HG03196 (cell line): ENCODE results near the gene LRP1.

Experiments
- ATAC-seq: cut with Tn5 transposase; IDR thresholded peaks from one replicate; pipeline ENCODE4 v1.9.1; 2021; ENCODE audit not compliant: unreplicated experiment

The LRP1 gene

DNA sequence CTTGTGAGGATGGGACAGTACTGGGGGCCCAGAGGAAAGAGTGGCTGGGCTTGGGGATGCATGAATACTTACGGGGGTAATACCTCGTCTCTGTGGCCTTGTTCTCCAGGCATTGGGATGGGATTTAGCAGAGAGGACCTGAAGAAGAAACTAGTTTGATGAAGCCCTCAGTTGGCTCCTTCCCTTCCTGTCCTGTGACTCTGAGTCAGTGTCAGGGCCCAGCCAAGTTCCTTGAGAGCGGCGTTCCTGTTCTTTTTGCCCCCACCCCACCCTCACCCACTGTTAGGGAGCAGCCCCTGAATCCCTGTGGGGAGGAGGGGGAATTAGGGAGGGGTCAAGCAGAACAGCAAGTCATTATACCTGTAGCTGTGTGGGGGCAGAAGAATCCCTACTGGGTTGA, 24.4 kb downstream of the LRP1 start:
- no peak for ATAC-seq

DNA sequence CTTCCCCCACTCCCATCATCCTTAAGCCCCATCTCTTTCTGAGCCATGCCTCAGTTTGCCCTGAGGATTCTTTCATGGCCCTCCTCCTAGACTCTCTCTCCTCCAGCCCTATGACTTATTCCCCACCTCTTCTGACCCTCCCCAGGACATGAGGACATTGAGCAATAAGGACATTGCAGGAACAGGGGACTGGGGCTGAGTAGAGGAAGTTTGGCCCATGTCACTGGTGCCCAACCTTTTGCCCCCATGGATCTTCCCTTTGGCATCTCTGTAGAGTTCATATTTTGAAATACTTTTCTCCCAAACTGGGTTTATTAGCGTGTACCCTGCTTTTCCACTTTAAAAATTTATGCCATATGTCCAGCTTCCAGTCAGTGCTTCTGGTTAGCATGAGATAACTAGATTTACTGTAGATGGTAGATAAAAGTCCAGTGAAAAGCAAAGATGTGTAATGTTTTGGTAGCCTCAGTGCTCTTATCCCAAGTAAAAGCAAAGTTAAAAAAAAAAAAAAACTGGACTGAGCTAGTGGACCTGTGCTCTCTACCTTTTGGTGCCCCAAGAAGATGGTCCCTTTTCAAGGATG, 25.2 kb downstream of the LRP1 start:
- ATAC-seq: no peak

DNA sequence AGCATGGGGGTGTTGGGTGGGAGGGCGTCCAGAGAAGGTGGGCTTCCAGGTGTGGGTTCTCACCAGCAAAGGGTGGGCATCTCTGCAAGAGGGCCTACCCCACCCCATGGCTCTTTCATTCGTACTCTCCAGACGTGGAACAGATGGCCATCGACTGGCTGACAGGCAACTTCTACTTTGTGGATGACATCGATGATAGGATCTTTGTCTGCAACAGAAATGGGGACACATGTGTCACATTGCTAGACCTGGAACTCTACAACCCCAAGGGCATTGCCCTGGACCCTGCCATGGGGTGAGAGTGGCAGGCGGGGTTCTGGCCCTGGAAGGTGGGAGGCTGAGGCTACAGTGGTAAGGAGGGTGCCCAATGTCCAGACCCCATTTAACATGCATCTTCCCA, 25.8 kb downstream of the LRP1 start:
- no peak for ATAC-seq

DNA sequence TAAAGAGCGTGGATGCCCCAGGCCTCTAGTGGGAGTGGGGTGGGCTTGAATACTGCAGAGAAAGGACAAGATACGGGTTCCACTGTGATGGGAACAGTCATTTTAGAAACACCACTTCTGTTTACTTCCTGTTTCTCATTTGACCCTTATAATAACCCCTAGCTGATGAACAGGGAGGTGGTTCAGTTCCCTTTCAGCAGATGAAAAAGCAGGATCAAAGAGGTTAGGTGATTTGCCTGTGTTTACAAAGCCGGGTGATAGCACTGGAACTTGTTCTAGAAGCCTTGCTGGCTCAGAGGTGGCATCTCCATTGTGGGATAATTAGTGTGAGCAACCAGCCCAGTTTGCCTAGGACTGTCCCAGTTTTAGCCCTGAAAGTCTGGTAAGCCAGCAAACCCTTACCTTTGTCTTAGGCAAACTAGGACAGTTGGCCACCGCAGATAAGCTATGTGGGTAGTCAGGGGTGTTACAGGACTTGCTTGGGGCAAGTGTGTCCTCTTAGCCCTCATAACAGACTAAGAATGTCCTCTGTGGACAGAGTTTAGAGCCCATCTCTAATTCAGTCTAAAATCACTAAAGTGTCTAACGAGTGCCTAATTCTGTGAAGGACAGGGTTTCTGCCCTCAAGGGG, 26.6 kb downstream of the LRP1 start:
- ATAC-seq: no peak

DNA sequence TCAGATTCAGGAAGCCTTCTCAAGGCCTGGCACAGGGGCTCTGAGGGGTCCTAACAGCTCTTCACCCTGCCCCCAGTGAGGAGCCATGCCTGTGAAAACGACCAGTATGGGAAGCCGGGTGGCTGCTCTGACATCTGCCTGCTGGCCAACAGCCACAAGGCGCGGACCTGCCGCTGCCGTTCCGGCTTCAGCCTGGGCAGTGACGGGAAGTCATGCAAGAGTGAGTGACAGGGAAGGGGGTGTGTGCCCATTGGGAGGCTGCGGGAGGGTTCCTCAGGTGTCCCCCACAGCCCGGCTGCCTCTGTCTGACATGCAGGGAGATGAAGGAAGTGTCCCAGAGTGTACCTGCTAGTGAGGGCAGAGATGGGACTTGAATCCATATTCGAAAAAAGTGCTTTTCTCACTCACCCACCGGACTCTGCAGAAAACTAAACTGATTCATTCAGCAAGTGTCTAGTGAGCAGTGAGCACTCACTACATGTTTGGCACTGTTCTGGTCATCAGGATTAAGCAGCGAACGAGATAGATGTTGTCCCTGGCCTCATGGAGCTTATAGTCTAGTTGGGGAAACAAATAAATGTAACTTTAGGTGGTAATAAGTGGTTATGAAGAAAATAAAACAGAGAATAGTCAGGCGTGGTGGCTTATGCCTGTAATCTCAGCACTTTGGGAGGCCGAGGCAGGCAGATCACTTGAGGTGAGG, 28.6 kb downstream of the LRP1 start:
- no peak for ATAC-seq

DNA sequence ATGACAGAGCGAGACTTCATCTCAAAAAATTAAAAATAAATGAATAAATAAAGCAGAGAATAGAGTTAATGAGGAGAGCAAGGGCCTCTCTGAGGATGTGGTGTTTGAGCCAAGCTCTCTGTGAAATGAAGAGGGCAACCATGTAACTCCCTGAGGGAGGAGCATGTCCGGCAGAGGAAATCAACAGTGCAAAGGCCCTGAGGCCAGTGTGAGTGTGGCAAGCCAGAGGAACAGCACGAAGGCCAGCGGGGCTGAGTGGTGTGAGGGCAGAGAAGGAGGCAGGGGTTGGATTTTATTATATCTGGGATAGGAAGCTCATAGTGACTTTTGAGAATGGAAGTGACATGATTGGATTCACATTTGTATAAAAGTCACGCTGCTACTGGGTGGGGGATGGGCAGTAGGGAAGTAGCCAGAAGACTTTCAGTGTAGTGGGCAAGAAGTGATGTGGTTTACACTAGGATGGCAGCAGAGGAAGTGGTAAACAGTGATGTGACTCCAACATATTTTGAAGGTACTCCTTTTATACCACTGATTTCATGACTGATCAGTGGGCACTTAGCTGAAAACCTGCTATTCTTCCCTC, 29.4 kb downstream of the LRP1 start:
- no peak for ATAC-seq

DNA sequence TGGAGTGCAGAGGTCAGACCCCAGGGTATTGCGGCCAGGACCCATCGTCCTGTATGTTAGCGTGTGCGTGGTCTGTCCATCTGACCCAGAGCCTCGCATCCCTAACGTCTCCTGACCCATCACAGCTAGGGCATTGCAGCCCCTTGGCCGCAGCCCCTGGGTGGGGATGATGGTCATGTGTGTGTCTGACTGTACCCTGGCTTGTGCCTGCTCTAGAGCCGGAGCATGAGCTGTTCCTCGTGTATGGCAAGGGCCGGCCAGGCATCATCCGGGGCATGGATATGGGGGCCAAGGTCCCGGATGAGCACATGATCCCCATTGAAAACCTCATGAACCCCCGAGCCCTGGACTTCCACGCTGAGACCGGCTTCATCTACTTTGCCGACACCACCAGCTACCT, 29.9 kb downstream of the LRP1 start:
- no peak for ATAC-seq

DNA sequence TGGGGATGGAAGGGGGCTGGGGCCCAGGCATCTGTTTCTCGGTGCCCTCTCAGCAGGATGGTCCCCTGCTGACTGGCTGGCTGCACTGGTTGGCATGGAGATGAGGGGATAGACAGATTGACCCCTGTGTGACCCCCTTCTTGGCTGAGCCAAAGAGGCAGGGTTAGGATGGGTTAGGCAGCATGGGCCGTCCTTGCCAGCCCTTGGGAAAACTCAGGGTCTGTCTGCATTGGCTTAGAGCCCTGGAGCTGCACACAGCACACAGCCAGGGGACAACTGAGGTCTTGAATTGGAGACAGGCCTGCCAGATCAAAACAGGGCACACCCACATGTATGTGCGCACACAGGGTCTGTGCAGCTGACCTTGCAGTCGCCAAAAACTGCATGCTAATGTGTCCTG, 30.4 kb downstream of the LRP1 start:
- no peak for ATAC-seq

DNA sequence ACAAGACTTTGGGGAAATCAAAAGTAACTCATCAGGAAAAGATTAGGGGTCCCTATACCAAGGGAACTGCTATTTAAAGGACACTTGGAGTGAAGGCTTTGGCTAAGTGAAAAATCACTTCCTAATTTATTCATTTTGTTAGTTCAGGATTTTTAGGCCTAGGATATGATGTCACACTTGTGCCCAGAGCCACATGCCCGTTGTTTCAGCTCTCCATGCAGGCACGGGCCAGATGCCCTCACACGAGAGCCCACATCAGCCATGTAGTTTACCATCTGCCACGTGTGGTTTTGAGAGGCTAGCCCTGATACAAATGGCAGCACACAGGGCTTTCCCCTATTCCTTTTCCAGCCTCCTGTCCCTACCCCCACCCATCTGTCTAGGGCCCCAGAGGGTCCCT, 31.0 kb downstream of the LRP1 start:
- no peak for ATAC-seq

DNA sequence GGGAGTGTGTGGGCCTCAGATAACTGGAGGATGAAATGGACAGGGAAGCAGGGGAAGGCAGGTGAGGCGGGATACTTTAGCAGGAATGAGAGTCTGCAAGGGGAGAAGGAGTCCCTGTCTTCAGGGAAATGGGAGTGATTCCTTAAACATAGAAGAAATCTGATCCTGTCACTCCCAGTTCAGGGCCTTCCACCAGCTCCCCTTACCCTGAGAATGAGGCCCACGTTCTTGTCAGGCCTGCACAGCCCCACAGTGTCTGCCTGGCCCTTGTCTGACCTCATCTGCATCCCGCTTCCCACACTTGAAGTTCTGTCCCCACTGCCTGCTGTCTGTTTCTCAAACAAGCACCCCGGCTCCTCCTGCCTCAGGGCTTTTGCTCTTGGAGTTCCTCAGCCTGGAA, 31.8 kb downstream of the LRP1 start:
- ATAC-seq: no peak

DNA sequence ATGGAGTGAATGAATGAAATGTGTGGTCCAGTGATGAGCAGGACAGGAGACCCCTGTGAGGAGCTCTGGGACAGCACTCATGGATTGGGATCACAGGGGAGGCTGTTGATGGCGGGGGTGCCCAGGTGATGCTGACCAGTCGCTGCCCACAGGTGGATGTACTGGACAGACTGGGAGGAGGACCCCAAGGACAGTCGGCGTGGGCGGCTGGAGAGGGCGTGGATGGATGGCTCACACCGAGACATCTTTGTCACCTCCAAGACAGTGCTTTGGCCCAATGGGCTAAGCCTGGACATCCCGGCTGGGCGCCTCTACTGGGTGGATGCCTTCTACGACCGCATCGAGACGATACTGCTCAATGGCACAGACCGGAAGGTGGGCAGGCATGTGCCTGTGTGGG, 32.5 kb downstream of the LRP1 start:
- no peak for ATAC-seq

DNA sequence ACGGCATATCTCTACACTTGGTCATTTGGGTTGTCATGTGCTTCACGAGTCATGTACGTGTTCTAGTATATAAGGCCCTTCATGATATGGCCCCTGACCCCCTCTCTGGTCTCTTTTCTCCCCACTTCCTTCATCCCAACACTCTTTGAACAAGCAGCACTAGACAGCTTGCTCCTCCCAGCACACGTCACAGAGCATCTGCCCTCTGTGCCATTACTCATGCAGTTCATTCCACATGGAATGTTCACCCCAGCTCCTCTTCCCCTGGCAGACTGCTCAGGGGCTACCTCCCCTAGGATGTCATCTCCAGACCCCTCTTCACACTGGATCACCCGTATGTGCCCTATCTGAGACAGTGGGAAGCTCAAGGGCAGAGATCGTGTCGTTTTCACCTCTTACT, 33.2 kb downstream of the LRP1 start:
- ATAC-seq: no peak

DNA sequence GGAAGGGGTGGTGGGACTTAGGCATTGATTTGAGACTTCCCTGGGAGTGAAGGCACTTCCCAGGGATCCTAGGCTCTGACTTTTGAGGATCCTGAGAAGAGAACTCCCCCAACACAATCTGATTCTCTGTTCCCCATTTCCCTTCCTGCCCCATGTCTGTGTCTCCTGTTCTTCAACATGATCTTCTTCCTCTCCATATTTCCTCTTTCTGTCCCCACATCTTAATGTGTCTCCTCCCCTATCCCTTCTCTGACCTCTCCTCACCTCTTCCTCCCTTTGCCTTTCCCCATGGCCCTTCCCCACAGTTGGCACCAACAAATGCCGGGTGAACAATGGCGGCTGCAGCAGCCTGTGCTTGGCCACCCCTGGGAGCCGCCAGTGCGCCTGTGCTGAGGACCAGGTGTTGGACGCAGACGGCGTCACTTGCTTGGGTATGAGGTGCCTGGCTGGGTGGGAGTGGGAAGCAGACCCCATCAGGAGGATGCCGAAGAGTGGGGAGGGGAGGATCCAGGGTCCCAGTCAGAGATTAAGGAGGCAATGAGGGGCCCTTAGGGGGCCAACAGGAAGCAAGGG, 34.4 kb downstream of the LRP1 start:
- no peak for ATAC-seq

DNA sequence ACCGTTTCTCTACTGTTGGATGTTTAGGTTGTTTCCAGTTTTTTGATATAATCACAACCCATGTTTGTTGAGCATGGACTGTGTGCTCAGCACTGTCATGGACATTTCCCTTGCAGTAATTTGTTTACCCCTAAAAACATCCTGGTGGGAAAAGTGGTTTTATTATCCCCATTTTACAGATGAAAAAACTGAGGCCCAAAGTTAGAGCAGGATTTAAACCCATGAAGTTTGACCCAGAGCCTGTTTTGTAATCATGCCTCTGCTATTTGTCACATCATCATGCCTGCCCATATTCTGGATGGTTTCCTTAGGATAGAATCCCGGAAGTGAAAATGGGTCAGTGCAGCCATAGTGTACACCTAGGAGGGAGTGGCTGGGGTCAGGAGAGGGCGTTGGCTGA, 36.2 kb downstream of the LRP1 start:
- ATAC-seq: no peak

DNA sequence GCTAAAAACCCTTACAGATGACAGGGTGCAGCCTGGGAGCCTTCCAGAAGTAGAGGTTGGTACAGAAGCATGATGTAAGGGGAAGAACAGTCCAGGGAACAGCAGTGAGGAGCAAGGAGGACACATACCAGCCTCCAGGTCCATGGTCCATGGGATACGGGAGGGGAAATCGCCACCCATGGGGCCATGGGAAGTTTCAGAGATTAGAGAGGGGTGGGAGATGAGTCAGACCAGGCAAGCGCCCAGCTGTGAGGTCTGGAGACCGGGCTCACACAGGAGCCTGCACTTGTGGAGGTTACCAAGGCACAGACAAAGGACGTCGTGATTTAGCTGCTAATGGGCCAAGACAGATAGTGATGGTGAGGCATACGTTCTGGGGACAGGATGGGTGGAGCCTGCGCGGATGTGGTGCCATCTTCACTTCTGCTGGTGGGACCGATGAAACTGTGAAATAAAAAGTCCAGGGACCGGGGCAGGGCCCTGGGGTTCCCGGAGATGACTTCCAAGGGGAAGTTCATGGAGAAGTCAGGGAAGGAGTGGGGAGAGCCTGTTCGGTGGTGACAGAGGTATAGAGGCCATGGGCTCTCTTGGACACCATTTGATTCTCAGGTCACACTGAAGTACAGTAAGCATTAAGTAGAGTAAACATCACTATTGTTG, 36.8 kb downstream of the LRP1 start:
- ATAC-seq: no peak

DNA sequence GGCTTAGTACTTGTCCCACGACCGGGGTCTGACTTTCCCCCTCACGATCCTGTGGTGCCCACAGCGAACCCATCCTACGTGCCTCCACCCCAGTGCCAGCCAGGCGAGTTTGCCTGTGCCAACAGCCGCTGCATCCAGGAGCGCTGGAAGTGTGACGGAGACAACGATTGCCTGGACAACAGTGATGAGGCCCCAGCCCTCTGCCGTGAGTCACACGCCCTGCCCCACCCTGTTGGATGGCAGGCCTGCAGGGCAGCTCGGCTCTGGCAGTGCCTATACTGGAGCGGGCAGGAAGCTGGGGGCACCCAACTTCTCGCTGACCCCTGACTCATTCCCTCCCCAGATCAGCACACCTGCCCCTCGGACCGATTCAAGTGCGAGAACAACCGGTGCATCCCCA, 37.5 kb downstream of the LRP1 start:
- ATAC-seq: no peak

DNA sequence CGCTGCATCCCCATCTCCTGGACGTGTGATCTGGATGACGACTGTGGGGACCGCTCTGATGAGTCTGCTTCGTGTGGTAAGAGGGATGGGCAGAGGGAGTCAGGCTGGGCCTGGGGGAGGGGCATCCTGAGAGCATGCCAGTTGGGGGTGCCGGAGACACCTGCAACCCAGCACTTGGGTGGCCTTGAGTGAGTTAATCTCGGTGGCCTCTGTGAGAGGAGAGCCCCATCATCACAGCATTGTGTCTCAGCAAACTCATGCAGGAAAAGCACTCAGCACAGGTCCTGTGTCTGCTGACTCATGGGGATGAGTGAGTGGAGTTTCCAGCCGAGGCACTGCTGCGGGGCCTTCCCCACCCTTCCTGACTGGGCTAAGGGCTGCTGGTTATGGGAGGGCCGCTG, 38.7 kb downstream of the LRP1 start:
- no peak for ATAC-seq

DNA sequence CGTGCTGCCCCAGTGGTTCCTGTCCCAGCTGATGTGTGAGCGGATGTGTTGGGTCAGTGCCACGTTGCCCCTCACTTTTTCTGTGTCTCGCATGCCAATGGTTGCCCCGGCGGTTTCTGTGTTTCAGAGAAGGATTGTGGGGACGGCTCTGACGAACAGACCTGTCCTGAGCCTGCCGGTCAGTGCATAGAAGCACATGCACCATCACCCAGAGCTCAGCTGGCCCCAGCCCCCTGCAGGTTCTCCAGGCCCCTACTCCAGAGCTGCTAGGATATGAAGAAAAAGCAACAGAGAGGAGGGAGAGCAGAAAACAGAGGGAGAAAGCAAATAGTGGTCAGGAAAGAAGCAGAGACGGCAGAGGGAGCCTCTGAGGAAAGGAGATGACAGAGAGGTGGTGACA, 39.8 kb downstream of the LRP1 start:
- no peak for ATAC-seq

DNA sequence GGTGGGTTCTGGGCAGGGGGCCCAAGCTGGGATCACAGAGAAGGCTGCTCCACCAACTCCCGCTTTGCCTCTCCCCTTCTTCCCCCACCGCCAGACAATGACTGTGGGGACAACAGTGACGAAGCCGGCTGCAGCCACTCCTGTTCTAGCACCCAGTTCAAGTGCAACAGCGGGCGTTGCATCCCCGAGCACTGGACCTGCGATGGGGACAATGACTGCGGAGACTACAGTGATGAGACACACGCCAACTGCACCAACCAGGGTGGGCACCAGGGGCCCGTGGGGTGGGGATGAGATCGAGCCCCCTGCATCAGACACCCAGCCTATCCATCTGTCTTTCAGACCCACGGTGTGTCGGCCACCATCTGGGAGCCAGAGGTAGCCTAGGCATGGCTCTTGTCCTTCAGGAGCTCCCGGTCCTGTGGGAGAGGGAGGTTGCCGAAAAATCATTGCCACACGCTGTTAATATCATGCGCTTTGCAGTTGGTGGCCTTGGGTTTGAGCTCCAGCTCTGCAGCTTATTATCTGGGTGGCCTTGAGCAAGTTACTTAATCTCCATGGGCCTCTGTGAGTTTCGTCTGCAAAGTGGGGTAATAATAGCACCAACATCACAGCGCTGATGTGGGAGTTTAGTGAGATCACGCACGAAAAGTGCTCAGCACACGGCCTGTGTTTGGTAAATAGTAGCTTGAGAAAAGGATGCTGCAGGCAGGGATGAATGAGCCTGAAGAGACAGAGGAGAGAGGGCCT, 40.9 kb downstream of the LRP1 start:
- no peak for ATAC-seq

DNA sequence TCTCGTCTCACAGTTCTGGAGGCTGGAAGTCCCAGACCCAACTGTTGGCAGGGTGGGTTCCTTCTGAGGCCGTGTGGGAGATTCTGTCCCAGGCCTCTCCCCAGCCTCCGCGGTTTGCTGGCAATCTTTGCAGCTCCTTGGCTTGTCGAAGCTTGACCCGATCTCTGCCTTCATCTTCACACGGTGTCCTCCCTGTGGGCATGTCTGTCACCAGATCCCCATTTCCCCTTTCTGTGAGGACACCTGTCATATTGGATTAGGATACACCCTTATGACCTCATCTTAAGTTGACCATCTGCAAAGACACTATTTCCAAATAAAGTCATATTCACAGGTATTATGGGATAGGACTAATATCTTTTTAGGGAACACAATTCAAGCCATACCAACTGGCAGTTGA, 41.7 kb downstream of the LRP1 start:
- no peak for ATAC-seq

DNA sequence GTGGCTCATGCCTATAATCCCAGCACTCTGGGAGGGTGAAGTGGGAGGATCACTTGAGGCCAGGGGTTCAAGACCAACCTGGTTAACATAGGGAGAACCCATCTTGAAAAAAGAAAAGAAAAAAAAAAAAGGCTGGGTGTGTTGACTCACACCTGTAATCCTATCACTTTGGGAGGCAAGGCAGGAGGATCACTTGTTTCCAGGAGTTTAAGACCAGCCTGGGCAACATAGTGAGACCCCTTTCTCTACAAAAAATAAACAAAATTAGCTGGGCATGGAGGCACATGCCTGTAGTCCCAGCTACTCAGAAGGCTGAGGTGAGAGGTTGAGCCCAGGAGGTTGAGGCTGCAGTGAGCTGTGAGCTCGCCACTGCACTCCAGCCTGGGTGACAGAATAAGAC, 42.1 kb downstream of the LRP1 start:
- no peak for ATAC-seq
